Panc1 (cell line): ENCODE measurements around the gene NUBP2. TPM values are rescaled to one million over a fixed set of nuclear protein-coding genes. Genes with fewer than 3 reads are reported as not detected.

Experiments
- ATAC-seq: fragments of 200-7000 bp; cut with Tn5 transposase; 2 replicates; pipeline ENCODE4 v1.9.1; 2020; ENCODE audit warnings: mild to moderate bottlenecking, moderate library complexity
- BruUV-seq: library from RNA; stranded (reverse); fragments of 400-500 nt; replicated peaks from 2 replicates; lab custom pipeline; 2021; lab: Mats Ljungman, UMichigan
- CTCF ChIA-PET: fragments of 300-600 bp; sonication (Branson Sonifier 250); formaldehyde crosslinking; loops from one replicate; lab custom pipeline; 2022; ENCODE audit warnings: antibody characterized with exemption; lab: Charles Lee
- POLR2A ChIA-PET: fragments of 300-600 bp; sonication (Branson Sonifier 250); formaldehyde crosslinking; loops from one replicate; lab custom pipeline; 2022; ENCODE audit warnings: antibody characterized with exemption; lab: Charles Lee
- DNase-seq: peaks from one replicate; pipeline ENCODE4 v3.0.0-alpha.2; 2010; ENCODE audit warnings: low read depth, low spot score
- H3K27ac ChIP-seq: 2 replicates; pipeline ENCODE4 v1.5.1; 2011; ENCODE audit warnings: mild to moderate bottlenecking, low read length, inconsistent platforms
- H3K27me3 ChIP-seq: fragments of 200-500 bp; sonication (Bioruptor generic); 2 replicates; pipeline ENCODE4 v1.6.0; 2014; ENCODE audit warnings: low read length, inconsistent platforms; ENCODE audit not compliant: control insufficient read depth, insufficient read depth
- H3K36me3 ChIP-seq: fragments of 200-500 bp; sonication (Bioruptor generic); 2 replicates; pipeline ENCODE4 v1.5.1; 2014; ENCODE audit warnings: inconsistent platforms, mild to moderate bottlenecking, low read length, moderate library complexity; ENCODE audit not compliant: control insufficient read depth, insufficient read depth
- H3K4me1 ChIP-seq: 2 replicates; pipeline ENCODE4 v1.5.1; 2011; ENCODE audit warnings: inconsistent platforms, mild to moderate bottlenecking, low read length, moderate library complexity; ENCODE audit not compliant: control insufficient read depth, insufficient read depth
- H3K4me3 ChIP-seq, 2 experiments: 2 replicates each; pipeline ENCODE4 v1.5.1; 2011 to 2012; ENCODE audit warnings: low read depth in 2 of 2, low read length in 2 of 2, mild to moderate bottlenecking in 2 of 2, inconsistent platforms in 1 of 2, moderate library complexity in 1 of 2
- H3K9me3 ChIP-seq: fragments of 200-500 bp; sonication (Bioruptor generic); 2 replicates; pipeline ENCODE4 v1.5.1; 2014; ENCODE audit warnings: low read depth, mild to moderate bottlenecking, inconsistent platforms, low read length, moderate library complexity; ENCODE audit not compliant: control insufficient read depth, insufficient read depth
- CTCF ChIP-seq: fragments of 450-650 bp; IDR thresholded peaks from 2 replicates; pipeline ENCODE4 v1.5.1; 2017; ENCODE audit warnings: mild to moderate bottlenecking
- POLR2AphosphoS5 ChIP-seq: IDR thresholded peaks from 2 replicates; pipeline ENCODE4 v1.6.1; 2012; ENCODE audit warnings: mild to moderate bottlenecking, low read depth, low read length, moderate library complexity
- REST ChIP-seq, 2 experiments: IDR thresholded peaks; 2 replicates each; pipeline ENCODE4 v1.6.1; 2011 to 2012; ENCODE audit warnings: low read depth in 2 of 2, control low read depth in 1 of 2, low read length in 1 of 2, mild to moderate bottlenecking in 1 of 2, moderate library complexity in 1 of 2; ENCODE audit not compliant: insufficient read depth in 1 of 2
- SIN3A ChIP-seq: IDR thresholded peaks from 2 replicates; pipeline ENCODE4 v1.6.1; 2012; ENCODE audit warnings: low read depth, mild to moderate bottlenecking, low read length, moderate library complexity, borderline replicate concordance; ENCODE audit not compliant: insufficient read depth
- TCF7L2 ChIP-seq: IDR thresholded peaks from 2 replicates; pipeline ENCODE4 v1.6.1; 2011; ENCODE audit warnings: mild to moderate bottlenecking, low read depth, low read length, inconsistent platforms
- in situ Hi-C: cut with HindIII; loops from 2 replicates; pipeline ENCODE4 v1.10.0; 2016; ENCODE audit warnings: low sequenced_read_pairs, low pct_unique_long_range_greater_than_20kb
- intact Hi-C: fragments of 100-400 bp; cut with micrococcal nuclease; formaldehyde crosslinking; loops from one replicate; pipeline ENCODE4 v1.10.0; 2022; ENCODE audit not compliant: unreplicated experiment
- total RNA-seq: library from RNA; stranded (reverse); gene quantifications from one replicate; pipeline ENCODE4 v1.2.1, GENCODE V29; 2021; ENCODE audit not compliant: unreplicated experiment

NUBP2 gene
- total RNA-seq, 1 experiment from 2014 or later, result 85.8 TPM

GRCh38 chr16:1767116-1767994 lies 15.4 kb upstream of the NUBP2 start:
- POLR2A ChIA-PET, result interaction anchor here (0.6 kb wide), 1 partner anchor 13 kb away, joined by 10 read pairs; no protein-coding TSS in a partner anchor
- H3K36me3 ChIP-seq, result no peaks in the 10 kb centered on the region; the same call in 1 of the 2 replicates

More at GRCh38 chr16:1767116-1767994, 15.4 kb upstream of the NUBP2 start:
- CTCF ChIA-PET, result no interaction called here
- Histone ChIP-seq H3K27ac (no peak overlapping the region), H3K4me1 (peaks cover 14% of the 10 kb centered on the region), H3K9me3 (no peaks in the 10 kb centered on the region), H3K4me3 (no peak overlapping the region), H3K27me3 (no peaks in the 10 kb centered on the region)
- TF ChIP-seq TCF7L2 (no peak), SIN3A (no peak), CTCF (no peak), REST (IDR thresholded peaks at IDR 0.05; ENCODE audit: insufficient read depth in 1 of 2, low read depth in 2 of 2, low read length in 1 of 2) (no peak), POLR2AphosphoS5 (no peak)
- BruUV-seq, result no TSS peak
- in situ Hi-C loops (no loop called here), intact Hi-C loops (no loop called here)
- DNase-seq (no peak), ATAC-seq (no peak)
